CD1c-positive myeloid dendritic cell (primary cell): Measurements from ENCODE around the gene BIRC6.
"Not testable (repeated sequence)": the region's sequence is repeated elsewhere in the genome, so short reads cannot be mapped to it uniquely, and the experiment has no call there.

Source experiments
- DNase-seq: peaks from one replicate; pipeline ENCODE4 v3.0.0-alpha.2; 2016; ENCODE audit errors: extremely low spot score

Gene BIRC6, protein sequence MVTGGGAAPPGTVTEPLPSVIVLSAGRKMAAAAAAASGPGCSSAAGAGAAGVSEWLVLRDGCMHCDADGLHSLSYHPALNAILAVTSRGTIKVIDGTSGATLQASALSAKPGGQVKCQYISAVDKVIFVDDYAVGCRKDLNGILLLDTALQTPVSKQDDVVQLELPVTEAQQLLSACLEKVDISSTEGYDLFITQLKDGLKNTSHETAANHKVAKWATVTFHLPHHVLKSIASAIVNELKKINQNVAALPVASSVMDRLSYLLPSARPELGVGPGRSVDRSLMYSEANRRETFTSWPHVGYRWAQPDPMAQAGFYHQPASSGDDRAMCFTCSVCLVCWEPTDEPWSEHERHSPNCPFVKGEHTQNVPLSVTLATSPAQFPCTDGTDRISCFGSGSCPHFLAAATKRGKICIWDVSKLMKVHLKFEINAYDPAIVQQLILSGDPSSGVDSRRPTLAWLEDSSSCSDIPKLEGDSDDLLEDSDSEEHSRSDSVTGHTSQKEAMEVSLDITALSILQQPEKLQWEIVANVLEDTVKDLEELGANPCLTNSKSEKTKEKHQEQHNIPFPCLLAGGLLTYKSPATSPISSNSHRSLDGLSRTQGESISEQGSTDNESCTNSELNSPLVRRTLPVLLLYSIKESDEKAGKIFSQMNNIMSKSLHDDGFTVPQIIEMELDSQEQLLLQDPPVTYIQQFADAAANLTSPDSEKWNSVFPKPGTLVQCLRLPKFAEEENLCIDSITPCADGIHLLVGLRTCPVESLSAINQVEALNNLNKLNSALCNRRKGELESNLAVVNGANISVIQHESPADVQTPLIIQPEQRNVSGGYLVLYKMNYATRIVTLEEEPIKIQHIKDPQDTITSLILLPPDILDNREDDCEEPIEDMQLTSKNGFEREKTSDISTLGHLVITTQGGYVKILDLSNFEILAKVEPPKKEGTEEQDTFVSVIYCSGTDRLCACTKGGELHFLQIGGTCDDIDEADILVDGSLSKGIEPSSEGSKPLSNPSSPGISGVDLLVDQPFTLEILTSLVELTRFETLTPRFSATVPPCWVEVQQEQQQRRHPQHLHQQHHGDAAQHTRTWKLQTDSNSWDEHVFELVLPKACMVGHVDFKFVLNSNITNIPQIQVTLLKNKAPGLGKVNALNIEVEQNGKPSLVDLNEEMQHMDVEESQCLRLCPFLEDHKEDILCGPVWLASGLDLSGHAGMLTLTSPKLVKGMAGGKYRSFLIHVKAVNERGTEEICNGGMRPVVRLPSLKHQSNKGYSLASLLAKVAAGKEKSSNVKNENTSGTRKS (N-terminal part only)

DNA sequence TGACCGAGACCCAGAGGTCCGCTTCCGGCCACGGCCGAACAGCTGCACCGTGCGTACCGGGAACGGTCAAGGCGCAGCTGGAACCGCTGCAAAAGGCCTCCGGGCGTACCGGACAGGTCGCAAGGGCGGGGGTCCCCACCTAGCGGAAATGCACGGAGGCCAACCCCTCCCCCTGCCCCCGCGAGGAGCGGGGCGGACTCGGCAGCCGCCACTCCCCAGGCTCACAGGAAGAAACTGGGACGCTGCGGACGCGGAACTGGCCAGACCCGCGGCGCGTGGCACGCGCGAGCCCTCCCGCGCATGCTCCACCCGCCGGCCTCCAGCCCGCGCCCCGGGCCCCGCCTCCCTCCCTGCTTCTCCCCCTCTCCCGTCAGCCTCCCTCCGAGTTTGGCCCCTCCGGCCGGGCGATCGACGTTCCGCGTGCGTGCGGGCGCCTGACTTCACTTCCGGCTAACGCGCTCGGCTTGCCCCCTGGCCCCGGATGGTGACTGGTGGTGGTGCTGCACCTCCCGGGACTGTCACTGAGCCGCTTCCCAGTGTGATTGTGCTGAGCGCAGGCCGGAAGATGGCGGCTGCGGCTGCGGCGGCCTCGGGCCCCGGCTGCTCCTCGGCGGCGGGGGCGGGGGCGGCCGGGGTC, at the start of gene BIRC6:
Gene BIRC6 (plus strand): TSS at position 343 of the 637 bp plus-strand sequence. CDS start 139 bp downstream, at position 482.
- DNase-seq, result peak; percentile 98

GRCh38 chr2:32310577-32310976, 46.2 kb upstream of the BIRC6 start:
- DNase-seq, result no peak

DNA sequence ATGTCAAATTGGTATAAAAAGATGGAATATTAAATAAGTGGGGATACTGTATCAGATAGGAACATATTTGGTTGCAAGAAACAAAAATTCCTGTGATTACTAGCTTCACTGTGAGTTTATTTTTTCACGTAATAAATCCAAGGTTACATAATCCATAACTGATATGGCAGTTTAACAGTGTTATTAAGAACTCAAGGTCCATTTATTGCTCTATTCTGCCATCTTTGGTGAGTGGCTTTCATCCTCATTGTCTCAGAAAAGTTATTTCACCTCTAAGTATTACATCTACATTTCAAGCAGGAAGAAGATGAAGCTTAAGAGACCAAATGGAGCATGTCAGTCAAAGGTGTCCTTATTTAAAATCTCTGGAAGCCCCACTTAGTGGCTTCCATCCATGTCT, 41.9 kb upstream of the BIRC6 start:
- no peak for DNase-seq

DNA sequence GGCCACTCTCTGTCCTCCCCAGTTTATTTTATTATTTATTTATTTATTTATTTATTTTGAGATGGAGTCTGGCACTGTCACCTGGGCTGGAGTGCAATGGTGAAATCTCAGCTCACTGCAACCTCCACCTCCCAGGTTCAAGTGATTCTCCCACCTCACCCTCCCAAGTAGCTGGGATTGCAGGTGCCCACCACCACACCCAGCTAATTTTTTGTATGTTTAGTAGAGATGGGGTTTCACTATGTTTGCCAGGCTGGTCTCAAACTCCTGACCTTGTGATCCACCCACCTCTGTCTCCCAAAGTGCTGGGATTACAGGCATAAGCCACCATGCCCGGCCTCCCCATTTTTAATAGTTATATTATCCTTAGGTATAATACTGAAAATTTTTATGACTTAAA, 28.1 kb upstream of the BIRC6 start:
- DNase-seq, result not testable (repeated sequence)

GRCh38 chr2:32329180-32329980, 27.4 kb upstream of the BIRC6 start:
- DNase-seq, result not testable (repeated sequence)

- no peak for DNase-seq
Observed at GRCh38 chr2:32330136-32330535, 26.7 kb upstream of the BIRC6 start.

DNA sequence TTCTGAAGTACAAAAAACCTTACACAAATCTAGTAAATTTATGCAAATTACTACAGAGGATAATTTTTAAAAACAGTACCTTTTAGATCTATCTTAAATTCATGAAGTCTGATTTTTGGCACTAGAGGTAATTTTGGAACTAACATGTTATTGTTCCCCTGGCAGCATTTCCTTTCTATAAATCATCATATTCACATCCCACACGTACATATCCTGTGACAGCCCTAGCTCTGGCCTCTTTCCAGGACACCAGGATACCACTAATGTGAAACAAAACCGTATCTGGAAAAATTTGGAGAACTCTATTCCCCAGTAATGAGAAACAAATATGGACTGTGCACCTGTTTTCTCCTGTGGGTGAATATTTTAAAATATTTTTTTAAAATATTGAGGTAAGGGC, 14.0 kb upstream of the BIRC6 start:
- DNase-seq, result no peak

DNA sequence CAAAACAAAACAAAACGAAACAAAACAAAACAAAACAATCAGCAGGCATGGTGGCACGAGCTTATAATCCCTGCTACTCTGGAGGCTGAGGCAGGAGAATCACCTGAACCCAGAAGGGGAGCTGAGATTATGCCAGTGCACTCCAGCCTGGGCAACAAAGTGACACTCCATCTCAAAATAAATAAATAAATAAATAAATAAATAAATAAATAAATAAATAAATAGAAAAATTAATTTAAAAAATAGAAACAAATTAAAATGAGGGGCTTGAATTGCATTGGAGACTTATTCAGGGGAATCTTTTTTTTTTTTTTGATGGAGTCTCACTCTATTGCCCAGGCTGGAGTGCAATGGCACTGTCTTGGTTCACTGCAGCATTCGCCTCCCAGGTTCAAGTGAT, 6.0 kb upstream of the BIRC6 start:
- DNase-seq, result not testable (repeated sequence)

DNA sequence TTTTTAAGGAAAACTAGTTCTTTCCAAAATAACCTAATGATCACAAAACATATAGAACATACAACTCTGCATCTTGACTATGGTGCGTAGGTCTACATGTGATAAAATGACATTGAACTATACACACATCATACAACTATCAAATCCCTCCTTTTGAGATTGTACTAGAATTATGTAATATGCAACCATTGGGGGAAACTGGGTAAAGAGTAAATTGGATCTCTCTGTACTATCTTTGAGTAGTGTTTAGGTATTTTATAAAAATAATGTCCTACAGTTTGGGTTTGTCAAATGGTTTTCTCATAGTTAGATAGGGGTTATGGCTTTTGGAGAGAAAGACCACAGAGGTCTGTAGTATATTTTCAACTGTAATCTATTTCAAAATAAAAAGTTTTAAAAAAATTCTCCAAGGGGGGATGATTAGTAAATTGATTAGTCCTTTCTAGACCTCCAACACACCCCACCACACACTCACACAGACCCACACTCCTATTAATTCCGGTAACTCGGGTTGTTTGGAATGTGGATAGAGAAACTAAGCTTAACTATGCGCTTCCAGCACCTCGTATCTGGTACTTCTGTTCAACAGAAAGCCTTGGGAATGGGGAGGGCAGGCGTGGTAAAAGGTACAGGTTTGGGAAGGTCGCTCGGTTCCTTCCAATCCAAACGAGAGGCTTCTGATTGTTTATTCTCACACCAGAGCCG, 695 bp upstream of the BIRC6 start:
- DNase-seq, result no peak

- DNase-seq, result peak; percentile 30
Observed at GRCh38 chr2:32357318-32358110, 691 bp downstream of the BIRC6 start.

DNA sequence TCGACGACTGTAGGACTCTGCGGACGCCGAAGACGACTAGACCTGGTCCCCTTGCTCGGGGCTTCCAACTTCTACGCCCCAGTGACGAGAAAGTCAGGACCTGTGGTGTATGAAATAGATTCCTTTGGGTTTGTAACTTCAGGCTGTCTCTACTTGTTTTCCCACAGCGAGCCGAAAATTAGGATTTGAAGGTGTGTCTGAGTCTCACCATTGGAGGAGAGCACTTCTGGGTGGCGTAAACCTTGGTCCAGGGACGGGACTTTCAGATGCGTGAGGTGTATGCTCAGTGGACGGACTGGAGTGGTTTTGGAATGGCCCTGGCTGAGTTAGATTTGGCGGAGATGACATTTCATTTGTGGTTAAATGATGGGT, 1.3 kb downstream of the BIRC6 start:
- peak; percentile 12 for DNase-seq

DNA sequence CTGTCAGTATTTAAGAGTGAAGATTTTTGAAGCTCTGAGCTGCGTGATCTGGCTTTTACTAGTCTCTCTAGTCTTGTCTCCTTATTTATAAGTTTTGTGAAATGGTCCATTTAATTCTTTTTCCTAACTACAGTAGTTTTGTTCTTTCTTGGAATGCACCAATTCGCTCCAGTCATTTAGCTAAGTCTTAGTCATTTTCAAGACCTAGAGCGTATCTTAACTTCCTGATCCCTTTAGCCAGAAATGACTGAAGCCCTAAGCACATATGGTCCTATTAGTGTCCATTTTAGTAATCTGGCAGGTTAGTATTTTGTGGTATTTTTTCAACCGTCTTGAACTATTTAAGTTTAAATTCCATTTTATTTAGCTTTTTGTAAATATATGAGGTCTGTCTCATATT, 3.6 kb downstream of the BIRC6 start:
- peak; percentile 57 for DNase-seq

- DNase-seq, result not testable (repeated sequence)
Observed at GRCh38 chr2:32362997-32363396, 6.2 kb downstream of the BIRC6 start.

DNA sequence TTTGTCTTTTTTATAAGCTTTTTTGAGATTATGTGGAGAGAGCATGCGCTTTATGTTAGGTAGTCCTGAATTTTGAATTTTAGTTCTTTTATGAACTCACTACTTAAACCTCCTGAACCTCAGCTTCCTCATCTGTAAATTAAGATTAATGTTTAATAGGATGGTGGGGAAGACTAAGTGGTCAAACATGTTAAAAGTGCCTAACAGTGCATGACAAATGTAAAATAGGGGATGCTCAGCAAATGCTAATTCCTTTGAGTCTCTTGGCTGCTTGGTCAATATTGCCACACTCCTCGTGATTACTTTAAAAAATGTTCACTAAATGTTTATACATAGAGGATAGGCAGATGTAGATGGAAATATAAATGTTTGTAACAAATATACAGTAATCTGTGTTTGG, 6.8 kb downstream of the BIRC6 start:
- DNase-seq, result no peak

DNA sequence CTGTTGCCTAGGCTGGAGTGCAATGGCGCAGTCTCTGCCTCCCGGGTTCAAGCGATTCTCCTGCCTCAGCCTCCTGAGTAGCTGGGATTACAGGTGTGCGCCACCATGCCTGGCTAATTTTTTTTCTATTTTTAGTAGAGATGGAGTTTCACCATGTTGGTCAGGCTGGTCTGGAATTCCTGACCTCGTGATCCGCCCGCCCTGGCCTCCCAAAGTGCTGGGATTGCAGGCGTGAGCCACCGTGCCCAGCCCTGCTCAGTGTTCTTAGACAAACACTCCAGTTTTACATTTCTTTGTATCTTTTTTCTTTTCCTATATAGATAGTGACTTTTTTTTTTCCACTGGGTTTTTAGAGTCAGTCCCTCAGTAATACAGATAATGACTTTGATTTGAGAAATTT, 7.5 kb downstream of the BIRC6 start:
- DNase-seq, result not testable (repeated sequence)

DNA sequence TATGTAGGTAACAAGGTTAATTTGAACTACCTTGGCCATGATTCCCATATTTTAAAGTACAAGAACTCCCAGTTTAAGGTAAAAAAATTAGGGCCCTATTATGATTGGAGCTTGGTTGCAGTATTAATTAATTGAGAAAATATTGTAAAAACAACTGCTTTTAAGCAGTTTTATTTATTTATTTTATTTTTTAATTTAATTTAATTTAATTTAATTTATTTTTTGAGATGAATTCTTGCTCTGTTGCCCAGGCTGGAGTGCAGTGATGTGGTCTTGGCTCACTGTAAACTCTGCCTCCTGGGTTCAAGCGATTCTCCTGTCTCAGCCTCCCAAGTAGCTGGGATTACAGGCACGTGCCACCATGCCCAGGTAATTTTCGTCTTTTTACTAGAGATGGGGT, 8.9 kb downstream of the BIRC6 start:
- DNase-seq, result not testable (repeated sequence)

GRCh38 chr2:32366595-32366994, 9.8 kb downstream of the BIRC6 start:
- DNase-seq, result no peak

- no peak for DNase-seq
Observed at GRCh38 chr2:32369222-32369621, 12.4 kb downstream of the BIRC6 start.

- DNase-seq, result not testable (repeated sequence)
Observed at GRCh38 chr2:32370942-32371341, 14.1 kb downstream of the BIRC6 start.
